GM18870 (cell line): ENCODE measurements around the gene TEX10.
"Not testable (repeated sequence)": the region's sequence is repeated elsewhere in the genome, so short reads cannot be mapped to it uniquely, and the experiment has no call there.

Source experiments
- ATAC-seq: cut with Tn5 transposase; IDR thresholded peaks from one replicate; pipeline ENCODE4 v1.9.1; 2021; ENCODE audit warnings: moderate library complexity; ENCODE audit not compliant: unreplicated experiment

Gene TEX10

DNA sequence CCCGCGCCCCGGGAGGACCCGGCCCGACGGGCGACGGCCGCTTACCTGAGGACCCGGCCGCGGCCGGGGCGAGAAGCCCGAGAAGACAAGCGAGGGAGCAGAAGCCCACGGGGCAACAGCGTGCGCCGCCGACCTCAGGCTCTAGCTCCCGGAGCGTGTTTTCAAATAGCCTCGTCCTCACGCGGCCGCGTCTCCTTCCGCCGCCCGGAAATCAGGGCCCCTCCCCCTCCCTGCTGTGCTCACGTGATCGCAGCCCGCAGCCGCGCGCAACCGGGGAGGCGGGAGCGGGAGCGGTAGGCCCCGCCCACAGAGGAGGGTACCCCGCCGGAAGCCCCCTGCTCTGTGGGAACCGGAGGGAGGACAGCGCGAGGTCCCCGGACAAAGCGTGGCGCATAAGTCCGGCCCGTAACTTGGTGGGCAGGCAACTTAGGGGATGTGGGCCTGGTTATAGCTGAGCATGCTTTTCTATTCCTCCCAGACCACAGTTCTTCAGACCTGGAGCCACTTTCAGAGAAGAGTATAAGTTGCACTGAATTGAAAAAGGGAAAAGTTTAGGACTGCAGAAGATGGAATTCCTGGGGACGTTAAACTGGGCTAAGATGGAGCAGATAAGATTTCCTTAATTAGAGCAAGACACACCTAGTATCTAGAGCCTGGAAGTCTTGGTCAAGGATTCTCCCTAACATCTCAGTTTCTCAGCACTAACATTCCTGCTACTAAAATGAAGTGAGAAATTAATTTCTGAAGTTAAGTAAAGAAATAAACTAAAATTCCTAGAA, at the start of gene TEX10:
Gene TEX10 (minus strand): TSS at position 216 of the 779 bp plus-strand sequence. CDS start 3,579 bp downstream, outside the sequence.
- ATAC-seq, result peak; percentile 59

DNA sequence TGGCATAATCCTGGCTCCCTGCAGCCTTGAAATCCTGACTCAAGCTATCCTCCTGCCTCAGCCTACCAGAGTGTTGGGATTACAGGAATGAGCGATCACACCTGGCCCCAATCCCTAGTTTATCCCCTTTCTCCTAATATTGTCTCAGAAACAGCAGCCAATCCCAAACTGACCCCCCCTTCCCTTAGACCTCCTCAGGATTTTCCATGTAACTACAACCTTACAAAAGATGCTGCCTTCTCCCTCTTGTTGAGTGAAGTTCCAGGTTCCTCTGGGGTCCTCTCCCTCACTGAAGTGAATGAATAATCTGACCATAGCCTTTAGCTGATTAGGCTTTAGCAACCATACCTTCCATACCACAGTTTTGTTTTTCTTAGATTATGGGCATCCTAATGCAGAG, 48.3 kb upstream of the TEX10 start:
- ATAC-seq, result no peak

DNA sequence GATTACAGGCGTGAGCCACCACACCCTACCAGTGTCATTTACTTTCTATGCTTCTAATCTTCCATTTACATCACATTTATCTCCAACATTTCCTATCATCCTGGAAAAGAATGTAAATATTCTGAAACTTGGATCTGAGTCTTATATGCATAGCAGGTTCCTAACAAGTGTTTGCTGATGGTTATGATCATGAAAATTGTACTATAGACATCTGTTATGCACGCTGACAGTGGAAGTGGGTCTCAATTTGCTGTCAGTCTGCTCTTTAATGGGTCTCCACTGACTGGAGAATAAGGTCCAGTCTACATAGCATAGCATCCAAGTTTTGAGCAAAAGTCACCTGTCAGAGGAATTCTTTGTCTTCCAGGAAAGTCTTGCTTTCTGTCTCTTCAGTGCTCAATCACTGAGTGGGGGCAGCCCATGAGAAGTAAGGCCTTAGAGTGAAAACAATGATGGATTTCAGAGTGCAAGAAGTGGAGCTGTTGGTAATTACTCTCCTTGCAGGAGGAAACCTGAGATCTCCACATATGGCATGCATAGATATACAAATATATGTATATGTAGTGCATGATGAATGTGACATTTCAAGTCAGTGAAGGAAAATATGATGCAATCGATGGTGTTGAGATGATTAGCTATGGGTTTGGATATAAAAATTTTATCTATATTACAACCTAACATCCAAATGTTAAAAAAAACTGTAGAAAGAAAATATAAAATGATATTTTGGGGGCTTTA, 45.0 kb upstream of the TEX10 start:
- ATAC-seq, result no peak

DNA sequence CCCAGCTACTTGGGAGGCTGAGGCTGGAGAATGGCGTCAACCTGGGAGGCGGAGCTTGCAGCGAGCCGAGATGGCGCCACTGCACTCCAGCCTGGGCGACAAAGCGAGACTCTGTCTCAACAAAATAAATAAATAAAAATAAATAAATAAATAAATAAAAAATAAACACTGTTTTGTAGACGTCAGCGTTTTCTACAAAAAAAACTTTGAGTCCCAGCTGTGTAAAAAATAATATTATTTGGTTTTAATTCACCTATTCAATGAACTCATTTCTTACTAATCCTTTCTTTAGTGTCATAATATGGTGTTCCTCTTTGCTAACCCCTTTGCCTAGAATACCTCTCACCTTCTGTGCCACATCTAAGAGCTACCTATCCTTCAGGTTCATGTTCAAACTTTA, 44.0 kb upstream of the TEX10 start:
- ATAC-seq, result no peak

DNA sequence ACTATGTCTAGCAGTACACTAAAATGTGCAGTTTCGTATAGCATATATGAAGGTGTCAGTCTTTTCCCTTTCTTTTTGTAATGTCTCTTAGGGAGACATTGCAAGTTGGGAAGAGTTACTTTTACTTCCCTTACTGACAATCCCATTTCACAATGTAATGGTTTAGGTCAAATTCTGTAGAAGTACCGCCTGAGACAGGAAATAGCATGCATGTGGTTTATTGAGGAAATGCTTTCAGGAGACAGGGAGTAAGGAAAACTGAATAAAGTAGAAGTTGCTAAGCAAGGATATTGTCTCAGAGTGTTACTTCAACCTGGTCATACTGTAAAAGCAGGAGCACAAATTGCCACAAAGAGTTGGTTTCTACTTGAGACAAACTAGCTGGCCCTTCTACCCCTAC, 42.1 kb upstream of the TEX10 start:
- ATAC-seq, result no peak

DNA sequence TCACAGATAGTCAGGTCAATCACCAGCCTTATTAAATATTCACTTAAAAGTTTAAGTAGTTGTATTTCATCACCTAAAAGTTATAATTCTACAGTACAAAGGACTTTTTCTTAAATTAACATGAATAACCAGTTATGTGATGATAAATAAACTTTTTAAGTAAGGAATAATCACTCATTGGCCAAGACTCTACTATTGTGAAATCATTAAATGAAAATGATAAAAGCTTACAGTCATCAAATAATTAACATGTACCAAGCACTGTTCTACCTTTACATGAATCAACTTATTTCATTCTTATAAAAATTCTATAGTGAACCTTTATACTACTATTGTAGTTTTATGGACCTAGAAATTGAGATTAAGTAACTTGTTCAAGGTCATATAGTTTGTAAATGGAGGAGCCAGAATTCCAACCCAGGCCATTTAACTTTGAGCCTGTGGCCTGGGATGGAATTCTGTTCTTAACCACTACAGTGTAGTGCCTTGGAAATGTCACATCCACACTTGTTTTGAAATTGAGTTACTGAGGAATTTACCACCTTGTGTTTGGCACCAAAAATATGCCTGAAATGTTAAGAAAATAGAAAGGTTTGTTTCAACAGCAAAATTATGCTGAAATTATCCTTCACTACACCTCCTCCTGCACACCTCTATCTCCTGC, 41.4 kb upstream of the TEX10 start:
- no peak for ATAC-seq

DNA sequence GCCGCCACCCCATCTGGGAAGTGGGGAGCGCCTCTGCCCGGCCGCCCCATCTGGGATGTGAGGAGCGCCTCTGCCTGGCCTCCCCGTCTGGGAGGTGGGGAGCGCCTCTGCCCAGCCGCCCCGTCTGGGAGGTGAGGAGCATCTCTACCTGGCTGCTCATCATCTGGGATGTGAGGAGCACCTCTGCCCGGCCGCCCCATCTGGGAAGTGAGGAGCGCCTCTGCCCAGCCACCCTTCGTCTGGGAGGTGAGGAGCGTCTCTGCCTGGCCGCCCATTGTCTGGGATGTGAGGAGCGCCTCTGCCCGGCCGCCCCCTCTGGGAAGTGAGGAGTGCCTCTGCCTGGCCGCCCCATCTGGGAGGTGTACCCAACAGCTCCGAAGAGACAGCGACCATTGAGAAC, 40.2 kb upstream of the TEX10 start:
- not testable (repeated sequence) for ATAC-seq

DNA sequence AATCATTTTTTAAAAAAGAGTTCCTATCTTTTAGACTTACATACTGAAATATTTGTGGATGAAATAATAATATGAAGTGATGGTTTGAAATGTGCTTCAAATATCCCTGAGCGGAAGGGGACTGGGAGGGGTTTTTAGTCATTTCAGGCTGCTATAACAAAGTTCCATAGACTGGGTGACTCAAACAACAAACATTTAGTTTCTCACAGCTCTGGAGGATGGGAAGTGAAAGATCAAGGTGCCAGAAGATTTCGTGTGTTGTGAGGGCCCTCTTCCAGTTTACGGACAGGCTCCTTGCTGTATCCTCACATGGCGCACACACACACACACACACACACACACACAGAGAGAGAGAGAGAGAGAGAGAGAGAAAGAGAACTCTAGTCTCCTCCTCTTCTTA, 27.1 kb upstream of the TEX10 start:
- ATAC-seq, result no peak

DNA sequence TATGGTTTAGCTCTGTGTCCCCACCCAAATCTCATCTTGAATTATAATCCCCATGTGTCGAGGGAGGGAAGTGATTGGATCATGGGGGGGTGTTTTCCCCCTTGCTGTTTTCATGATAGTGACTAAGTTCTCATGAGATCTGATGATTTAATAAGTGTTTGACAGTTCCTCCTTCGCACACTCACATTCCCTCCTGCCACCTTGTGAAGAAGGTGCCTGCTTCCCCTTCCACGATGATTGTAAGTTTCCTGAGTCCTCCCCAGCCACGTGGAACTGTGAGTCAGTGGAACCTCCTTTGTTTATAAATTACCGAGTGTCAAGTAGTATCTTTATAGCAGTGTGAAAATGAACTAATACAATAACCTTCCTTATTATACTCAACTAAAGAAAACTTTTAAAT, 24.3 kb upstream of the TEX10 start:
- no peak for ATAC-seq

DNA sequence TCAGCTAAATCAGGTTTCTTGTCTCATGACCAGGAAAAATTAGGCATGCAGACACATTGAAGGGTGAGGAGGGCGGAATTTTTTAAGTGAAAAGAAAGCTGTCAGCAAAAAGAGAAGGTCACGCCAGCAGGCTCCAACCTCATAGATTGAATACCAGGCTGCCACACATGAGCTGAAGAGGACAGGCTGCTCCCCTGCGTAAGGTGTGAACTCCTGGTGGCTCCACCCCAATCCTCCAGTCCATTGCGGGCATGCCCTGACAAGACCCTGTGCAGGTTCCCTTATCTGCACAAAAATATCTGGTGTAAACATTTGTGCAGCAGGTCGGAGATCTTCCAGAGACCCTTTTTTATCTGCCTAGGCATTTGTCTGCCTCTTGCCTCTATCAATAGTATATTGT, 22.9 kb upstream of the TEX10 start:
- no peak for ATAC-seq

DNA sequence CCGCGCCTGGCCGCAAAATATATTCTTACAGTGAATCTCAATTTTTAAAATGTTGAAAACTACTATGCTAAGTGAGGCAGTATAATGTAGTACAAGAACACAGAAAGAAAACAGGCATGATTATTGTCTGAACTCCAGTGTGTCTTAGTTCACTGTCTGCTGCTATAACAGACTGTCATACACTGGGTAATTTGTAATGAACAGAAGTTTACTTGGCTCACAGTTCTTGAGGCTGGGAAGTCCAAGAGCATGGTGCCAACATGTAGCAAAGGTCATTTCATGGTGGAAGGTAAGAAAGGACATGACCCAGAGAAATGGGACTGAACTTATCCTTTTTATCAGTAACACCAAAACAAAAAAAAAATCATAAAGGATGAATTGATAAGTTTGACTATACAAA, 19.9 kb upstream of the TEX10 start:
- no peak for ATAC-seq

DNA sequence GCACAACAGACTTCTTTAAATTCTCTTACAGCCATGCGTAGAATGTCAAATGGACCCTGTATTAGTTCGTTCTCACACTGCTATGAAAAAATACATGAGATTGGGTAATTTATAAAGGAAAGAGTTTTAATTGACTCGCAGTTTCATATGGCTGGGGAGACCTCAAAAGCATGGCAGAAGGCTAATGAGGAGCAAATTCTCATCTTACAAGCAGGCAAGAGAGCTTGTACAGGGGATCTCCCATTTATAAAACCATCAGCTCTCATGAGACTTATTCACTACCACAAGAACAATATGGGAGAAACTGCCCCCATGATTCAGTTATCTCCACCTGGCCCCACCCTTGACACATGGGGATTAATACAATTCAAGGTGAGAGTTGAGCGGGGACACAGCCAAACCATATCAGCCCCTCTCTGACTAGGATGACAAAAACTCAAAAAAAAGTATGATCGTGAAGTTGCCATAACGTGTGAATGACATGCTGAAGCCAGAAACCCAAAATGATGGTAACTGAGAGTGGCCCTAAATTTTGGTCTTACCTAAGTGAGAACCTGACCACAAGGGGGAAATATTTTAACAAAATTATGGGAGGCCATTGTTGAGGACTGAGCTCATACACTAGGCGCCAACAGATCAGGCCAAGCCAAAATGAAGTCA, 17.5 kb upstream of the TEX10 start:
- no peak for ATAC-seq

DNA sequence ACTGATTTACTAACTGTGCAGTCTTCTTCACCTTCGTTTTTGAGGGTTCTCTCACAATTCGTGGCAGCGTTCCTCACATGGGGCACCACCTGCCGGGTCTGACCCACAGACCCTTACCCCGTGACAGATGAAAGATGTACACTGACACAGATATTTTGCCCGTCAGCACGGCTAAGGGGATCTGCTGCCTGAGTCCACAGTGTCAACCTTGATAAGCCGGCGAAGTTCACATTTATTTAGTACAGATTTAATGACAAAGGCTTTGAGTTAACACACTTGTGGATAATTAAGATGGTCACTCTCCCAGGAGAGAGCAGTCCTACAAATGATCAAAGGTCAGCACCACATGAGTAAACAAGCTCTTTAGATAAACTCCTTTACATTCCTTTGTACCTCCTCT, 15.9 kb upstream of the TEX10 start:
- no peak for ATAC-seq

DNA sequence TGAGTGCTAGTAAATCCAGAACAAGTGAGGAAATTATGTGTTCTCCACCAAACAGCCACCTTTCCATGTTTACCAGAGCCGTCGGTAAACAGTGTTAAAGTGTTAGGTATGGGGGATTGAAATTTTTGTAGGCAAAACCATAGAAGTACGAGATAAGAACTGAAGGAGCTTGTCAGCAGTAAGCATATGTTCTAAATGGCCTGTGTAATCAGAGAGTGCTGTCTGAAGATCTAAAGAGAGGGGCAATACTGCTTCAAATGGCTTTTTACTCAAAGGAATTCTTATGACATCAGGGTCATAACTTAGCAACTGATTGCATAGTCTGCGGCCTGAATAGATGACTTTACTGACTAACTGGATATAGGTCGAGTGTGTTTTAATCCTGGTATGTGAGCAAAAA, 13.4 kb upstream of the TEX10 start:
- ATAC-seq, result no peak

DNA sequence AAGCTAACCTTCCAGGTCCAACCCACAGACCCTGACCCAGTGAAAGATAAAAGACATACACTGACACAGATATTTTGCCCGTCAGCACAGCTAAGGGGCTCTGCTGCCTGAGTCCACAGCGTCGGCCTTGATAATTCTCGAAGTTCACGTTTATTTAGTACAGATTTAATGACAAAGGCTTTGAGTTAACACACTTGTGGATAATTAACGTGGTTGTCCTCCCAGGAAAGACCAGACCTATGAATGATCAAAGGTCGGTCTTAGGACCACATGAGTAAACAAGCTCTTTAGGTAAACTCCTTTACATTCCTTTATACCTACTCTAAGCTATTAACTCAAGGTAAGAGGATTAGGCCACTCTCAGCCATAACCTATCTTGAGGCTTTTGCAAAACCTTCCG, 11.3 kb upstream of the TEX10 start:
- no peak for ATAC-seq

DNA sequence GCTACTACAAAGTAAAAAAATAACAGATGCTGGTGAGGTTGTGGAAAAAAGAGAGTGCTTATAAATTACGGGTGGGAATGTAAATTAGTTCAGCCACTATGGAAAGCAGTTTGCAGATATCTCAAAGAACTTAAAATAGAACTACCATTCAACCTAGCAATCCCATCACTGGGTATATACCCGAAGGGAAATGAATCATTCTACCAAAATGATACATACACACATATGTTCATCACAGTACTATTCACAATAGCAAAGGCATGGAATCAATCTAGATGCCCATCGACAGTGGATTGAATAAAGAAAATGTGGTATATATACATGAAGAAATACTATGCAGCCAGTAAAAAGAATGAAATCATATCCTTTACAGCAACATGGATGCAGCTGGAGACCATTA, 6.3 kb upstream of the TEX10 start:
- no peak for ATAC-seq

DNA sequence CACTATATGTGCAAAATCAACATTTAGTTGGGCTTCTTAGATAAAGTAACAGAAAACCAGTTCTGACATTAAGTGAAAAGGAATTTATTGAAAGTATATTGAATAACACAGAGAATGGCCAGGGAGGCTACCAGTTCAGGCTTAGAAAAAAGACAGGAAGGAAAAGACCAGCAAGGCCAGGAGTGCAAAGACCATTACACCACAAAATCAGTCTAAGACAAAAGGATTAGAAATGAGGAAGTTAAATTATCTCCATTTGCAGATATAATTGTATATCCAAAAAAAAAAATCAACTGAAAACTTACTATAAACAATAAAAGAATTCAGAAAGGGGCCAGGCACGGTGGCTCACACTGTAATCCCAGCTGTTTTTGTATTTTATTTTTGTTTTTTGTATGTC, 4.8 kb upstream of the TEX10 start:
- no peak for ATAC-seq

DNA sequence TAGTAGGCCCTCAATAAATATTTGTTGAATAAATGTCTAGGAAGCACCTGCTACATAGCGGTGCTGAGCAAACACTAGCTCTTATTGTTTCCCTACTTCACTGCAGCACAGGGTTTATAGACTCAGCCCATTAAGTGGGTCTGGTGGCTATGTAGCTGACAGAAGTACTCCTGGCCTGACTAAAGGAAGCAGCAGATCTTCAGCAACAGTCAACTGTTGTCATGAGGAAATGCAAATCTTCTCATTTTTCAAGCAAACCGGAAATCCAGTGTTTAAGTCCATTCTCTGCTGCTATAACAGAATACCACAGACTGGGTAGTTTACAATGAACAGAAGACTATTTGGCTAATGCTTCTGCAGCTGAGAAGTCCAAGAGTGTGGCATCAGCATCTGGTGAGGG, 2.8 kb upstream of the TEX10 start:
- no peak for ATAC-seq

DNA sequence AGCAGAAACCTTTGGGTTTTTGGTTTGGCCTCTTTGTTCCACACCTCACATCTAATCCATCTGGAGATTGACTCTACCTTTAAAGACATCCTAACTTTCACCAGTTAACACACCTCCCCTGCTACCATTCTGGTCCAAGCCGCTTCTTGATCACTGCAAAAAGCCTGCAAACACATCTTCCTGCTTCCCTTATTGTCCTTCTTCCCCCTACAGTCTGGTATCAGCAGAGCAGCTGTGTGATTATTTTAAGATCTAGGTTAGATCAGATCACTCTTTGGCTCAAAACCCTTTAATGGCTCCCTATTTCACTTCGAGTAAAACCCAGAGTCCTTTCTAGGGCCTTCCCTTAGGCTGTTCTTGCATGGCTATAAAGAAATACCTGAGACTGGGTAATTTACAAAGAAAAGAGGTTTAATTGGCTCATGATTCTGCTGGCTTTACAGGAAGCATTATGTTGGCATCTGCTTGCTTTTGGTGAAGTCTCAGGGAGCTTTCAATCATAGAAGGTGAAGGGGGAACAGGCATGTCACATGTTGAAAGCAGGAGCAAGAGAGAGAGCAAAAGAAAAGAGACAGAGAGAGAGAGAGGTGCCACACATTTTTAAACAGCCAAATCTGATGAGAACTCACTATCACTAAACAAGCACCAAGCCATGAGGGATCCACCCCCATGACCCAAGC, 1.5 kb upstream of the TEX10 start:
- no peak for ATAC-seq

DNA sequence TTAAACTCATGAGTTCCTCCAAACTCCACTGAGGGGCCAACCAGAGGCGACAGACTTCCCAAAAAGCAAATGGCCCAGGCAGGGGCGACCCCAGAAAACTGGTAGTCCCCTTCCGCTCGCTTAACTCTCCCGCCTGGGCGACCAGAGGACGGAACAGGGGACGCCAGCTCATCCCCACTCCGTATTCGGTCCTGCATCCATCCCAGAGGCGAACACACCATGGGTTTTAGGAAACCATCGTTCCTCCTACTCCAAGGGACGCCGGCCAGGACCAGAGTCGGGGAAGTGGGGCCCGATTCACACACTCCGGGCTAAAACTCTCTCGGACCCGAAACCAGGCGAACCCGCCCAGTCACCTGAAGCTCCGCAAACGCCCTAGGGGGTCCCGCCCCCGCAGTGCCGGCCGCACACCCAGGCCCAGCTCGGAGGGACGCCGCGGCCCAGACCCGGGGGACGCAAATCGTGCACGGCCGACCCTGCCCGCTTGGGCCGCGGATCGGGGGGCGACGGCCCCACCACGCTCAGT, 478 bp downstream of the TEX10 start:
- ATAC-seq, result peak; percentile 22

DNA sequence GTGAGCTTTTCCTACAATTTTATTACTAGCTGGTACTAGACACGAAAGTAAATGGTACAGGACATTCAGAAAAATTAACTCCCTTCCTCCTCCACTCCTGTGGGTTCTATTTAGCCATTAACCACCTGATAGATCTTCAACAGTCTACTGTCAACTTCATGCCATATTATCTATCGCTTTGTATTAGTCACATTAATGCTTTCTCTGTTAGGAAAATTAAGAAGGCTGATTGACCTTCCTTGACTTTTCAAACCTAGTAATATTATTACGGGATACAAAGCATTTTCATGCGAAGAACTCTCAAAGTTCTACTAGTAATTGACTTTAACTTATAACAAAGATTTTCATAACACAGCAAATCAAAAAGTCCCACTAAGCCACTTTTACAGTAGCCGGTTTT, 1.2 kb downstream of the TEX10 start:
- ATAC-seq, result no peak
